ENCODE measurements around the gene C5orf63. TPM values are rescaled to one million over a fixed set of nuclear protein-coding genes. Genes with fewer than 3 reads are reported as not detected.

The C5orf63 gene
- total and polyA plus RNA-seq, 9 of the 15 experiments (the other 6 are each of a cell fraction or from before 2014, with no cell fraction given) = 1.8 to 24.6 (median 6.2) TPM

DNA sequence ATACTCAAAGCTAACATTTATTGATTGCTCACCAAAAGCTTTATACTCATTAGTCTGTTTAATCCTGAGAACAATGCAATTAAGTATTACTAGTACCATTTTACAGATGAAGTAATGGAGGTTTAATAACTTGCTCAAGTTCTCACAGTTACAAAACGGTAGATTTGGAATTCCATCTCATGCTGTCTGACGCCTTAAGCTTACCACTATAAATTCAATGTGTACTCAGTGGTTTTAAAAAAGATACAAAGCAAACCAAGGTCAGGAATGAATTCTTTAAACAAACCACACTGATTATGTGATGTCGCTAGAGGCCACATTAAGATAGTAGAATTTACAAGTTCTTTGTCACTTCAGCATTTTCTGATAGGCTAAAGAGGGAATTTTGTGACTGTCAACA lies 1.2 kb upstream of the C5orf63 start:
- H3K79me2 ChIP-seq (ENCODE audit: control insufficient read depth, insufficient read depth, low read length) = no peaks in the 10 kb centered on the region; the same call in 2 of the 3 replicates
- H3K4me3 ChIP-seq = no peak overlapping the region
- no peaks in the 10 kb centered on the region for H3K9me1 ChIP-seq (ENCODE audit: control insufficient read depth, insufficient read depth, low read length)
- no peaks in the 10 kb centered on the region for H3K27me3 ChIP-seq (ENCODE audit: control insufficient read depth in 2 of 2, insufficient read depth in 2 of 2, low read length in 2 of 2)
- BruUV-seq (replicated peaks) = no TSS peak
- no peak overlapping the region for H3K27ac ChIP-seq (ENCODE audit: extremely low read depth, low read depth, low read length)
- H3K4me1 ChIP-seq (replicated peaks in 1 of 2; ENCODE audit: control insufficient read depth in 2 of 2, insufficient read depth in 2 of 2, low read length in 2 of 2) = peaks cover under 1 to 5% of the 10 kb centered on the region in 2 experiments; a peak in 3 of 5 replicates
- H3K4me2 ChIP-seq (ENCODE audit: insufficient read depth, low read length) = no peak overlapping the region
- no peak for FAIRE-seq
- DNase-seq (ENCODE audit: extremely low read depth in 1 of 4, low spot score in 3 of 4) = no peak
- H3K9ac ChIP-seq (ENCODE audit: insufficient read depth in 1 of 2, low read depth in 2 of 2, low read length in 2 of 2) = no peak overlapping the region
- ATAC-seq = no peak
- POLR2A ChIA-PET = interaction anchor here (0.7 kb wide), 1 partner anchor 356 kb away, joined by 5 read pairs; no protein-coding TSS in a partner anchor
- TF ChIP-seq ZNF316 (IDR thresholded peaks at IDR 0.05) (peak; percentile 59; the same call in 1 of the 2 replicates), C11orf30 (IDR thresholded peaks at IDR 0.05; ENCODE audit: low read depth) (peak; percentile 40), HLTF (IDR thresholded peaks at IDR 0.05) (no peak)
- no peak overlapping the region for H2AFZ ChIP-seq (ENCODE audit: low read depth, low read length)
- intact Hi-C loops (cut with micrococcal nuclease) (no loop called here), in situ Hi-C loops (cut with MboI) (no loop called here)
- no peaks in the 10 kb centered on the region for H3K9me3 ChIP-seq (replicated peaks; ENCODE audit: control insufficient read depth, insufficient read depth, low read depth, low read length)
- no peaks in the 10 kb centered on the region for H4K20me1 ChIP-seq (replicated peaks; ENCODE audit: control insufficient read depth, insufficient read depth, low read length)
- CTCF ChIA-PET (ENCODE audit: low intra/inter-chr PET ratio) = no interaction called here
- no peaks in the 10 kb centered on the region for H3K36me3 ChIP-seq (ENCODE audit: control insufficient read depth, insufficient read depth, low read length)
- WGBS (ENCODE audit: insufficient coverage, low coverage, missing lambda C conversion rate) = 40% methylated on average over 3 of the region's 3 CpGs

DNA sequence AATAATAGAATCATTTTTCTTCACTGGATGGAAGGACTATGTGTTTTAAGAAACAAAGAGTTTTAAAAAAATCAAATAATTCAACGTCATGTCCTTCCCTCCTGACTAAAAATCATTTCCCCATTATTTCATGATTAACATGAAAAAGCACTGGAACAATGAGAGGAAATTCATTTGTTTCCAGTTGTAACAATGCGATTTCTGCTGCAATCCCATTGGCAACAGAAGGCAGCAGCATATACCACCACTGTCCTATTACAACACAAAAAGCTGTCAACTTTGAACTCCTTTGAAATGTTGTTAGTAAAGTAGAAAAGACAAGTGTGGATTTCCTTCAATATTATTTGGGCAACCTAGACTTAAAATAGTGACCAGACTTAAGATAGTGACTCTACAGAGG lies 3.1 kb downstream of the C5orf63 start:
- no TSS peak for BruUV-seq (replicated peaks)

More for the DNA sequence above, 3.1 kb downstream of the C5orf63 start:
- no peak overlapping the region for H3K4me2 ChIP-seq (ENCODE audit: insufficient read depth, low read length)
- DNase-seq (ENCODE audit: extremely low read depth in 1 of 4, low spot score in 3 of 4) (no peak), ATAC-seq (no peak), FAIRE-seq (no peak)
- no peaks in the 10 kb centered on the region for H3K36me3 ChIP-seq (ENCODE audit: control insufficient read depth, insufficient read depth, low read length)
- POLR2A ChIA-PET = no interaction called here
- H3K9me3 ChIP-seq (replicated peaks; ENCODE audit: control insufficient read depth, insufficient read depth, low read depth, low read length) = no peaks in the 10 kb centered on the region
- TF ChIP-seq NR1H2 (CRISPR knock-in tag; IDR thresholded peaks at IDR 0.05) (no peak), GABPB1 (CRISPR knock-in tag; IDR thresholded peaks at IDR 0.05) (no peak), ZNF354B (CRISPR knock-in tag; IDR thresholded peaks at IDR 0.05) (no peak), TCFL5 (CRISPR knock-in tag; conservative IDR thresholded peaks at IDR 0.05) (no peak), KHSRP (IDR thresholded peaks at IDR 0.05) (no peak), MEIS2 (IDR thresholded peaks at IDR 0.05; ENCODE audit: partially characterized antibody) (no peak), SIN3B (IDR thresholded peaks at IDR 0.05; ENCODE audit: low read depth) (no peak)
- TF ChIP-seq, protein P1, sequence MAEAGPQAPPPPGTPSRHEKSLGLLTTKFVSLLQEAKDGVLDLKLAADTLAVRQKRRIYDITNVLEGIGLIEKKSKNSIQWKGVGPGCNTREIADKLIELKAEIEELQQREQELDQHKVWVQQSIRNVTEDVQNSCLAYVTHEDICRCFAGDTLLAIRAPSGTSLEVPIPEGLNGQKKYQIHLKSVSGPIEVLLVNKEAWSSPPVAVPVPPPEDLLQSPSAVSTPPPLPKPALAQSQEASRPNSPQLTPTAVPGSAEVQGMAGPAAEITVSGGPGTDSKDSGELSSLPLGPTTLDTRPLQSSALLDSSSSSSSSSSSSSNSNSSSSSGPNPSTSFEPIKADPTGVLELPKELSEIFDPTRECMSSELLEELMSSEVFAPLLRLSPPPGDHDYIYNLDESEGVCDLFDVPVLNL (CRISPR knock-in tag; IDR thresholded peaks at IDR 0.05; ENCODE audit: low read depth) = no peak
- TF ChIP-seq, protein P2, sequence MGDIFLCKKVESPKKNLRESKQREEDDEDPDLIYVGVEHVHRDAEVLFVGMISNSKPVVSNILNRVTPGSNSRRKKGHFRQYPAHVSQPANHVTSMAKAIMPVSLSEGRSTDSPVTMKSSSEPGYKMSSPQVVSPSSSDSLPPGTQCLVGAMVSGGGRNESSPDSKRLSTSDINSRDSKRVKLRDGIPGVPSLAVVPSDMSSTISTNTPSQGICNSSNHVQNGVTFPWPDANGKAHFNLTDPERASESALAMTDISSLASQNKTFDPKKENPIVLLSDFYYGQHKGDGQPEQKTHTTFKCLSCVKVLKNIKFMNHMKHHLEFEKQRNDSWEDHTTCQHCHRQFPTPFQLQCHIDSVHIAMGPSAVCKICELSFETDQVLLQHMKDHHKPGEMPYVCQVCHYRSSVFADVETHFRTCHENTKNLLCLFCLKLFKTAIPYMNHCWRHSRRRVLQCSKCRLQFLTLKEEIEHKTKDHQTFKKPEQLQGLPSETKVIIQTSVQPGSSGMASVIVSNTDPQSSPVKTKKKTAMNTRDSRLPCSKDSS (IDR thresholded peaks at IDR 0.05; ENCODE audit: low read depth, partially characterized antibody) = no peak
- intact Hi-C loops (cut with micrococcal nuclease) = no loop called here
- in situ Hi-C loops (cut with MboI) = no loop called here
- H3K79me2 ChIP-seq (ENCODE audit: control insufficient read depth, insufficient read depth, low read length) = no peaks in the 10 kb centered on the region; the same call in 2 of the 3 replicates
- H3K27ac ChIP-seq (ENCODE audit: extremely low read depth, low read depth, low read length) = no peak overlapping the region
- CTCF ChIA-PET (ENCODE audit: low intra/inter-chr PET ratio) = interaction anchor here (0.6 kb wide), 1 partner anchor 18 kb away, joined by 5 read pairs; no protein-coding TSS in a partner anchor
- no peak overlapping the region for H2AFZ ChIP-seq (ENCODE audit: low read depth, low read length)
- H3K27me3 ChIP-seq (ENCODE audit: control insufficient read depth in 2 of 2, insufficient read depth in 2 of 2, low read length in 2 of 2) = no peaks in the 10 kb centered on the region
- WGBS (ENCODE audit: insufficient coverage, low coverage, missing lambda C conversion rate) = 26% methylated on average over 2 of the region's 2 CpGs
- H3K4me1 ChIP-seq (replicated peaks in 1 of 2; ENCODE audit: control insufficient read depth in 2 of 2, insufficient read depth in 2 of 2, low read length in 2 of 2) = peaks cover 0 to 5% of the 10 kb centered on the region in 2 experiments; a peak in 2 of 5 replicates
- H3K4me3 ChIP-seq = no peak overlapping the region
- no peak overlapping the region for H3K9ac ChIP-seq (ENCODE audit: insufficient read depth in 1 of 2, low read depth in 2 of 2, low read length in 2 of 2)
- no peaks in the 10 kb centered on the region for H3K9me1 ChIP-seq (ENCODE audit: control insufficient read depth, insufficient read depth, low read length)
- H4K20me1 ChIP-seq (replicated peaks; ENCODE audit: control insufficient read depth, insufficient read depth, low read length) = no peaks in the 10 kb centered on the region
